HepG2 (cell line): ENCODE measurements around the gene RAD54L2.

ENCODE experiments used
- ATF3 ChIP-seq: sonication (generic); formaldehyde crosslinking; IDR thresholded peaks from 2 replicates; pipeline ENCODE4 v1.4.0; 2020; ENCODE audit warnings: missing genetic modification reagents
- MAFK ChIP-seq, 2 experiments: IDR thresholded peaks in 1 of 2; conservative IDR thresholded peaks in 1 of 2; 2 replicates each; pipeline ENCODE4 v1.6.1; 2011; ENCODE audit warnings: improper control_type of control experiment in 2 of 2, low read length in 2 of 2
- MYC ChIP-seq: sonication (generic); formaldehyde crosslinking; IDR thresholded peaks from 2 replicates; pipeline ENCODE4 v1.9.0; 2021; ENCODE audit warnings: missing genetic modification reagents, borderline replicate concordance
- PBX3 ChIP-seq: sonication (generic); formaldehyde crosslinking; IDR thresholded peaks from 2 replicates; pipeline ENCODE4 v1.8.1; 2023; ENCODE audit warnings: missing genetic modification reagents, inconsistent platforms, borderline replicate concordance
- RNF2 ChIP-seq: fragments of 450-650 bp; conservative IDR thresholded peaks from 2 replicates; pipeline ENCODE4 v1.6.1; 2016; ENCODE audit warnings: low read depth
- TFDP2 ChIP-seq: sonication (generic); formaldehyde crosslinking; IDR thresholded peaks from 2 replicates; pipeline ENCODE4 v1.4.0; 2020; ENCODE audit warnings: missing genetic modification reagents
- ZNF280D ChIP-seq: sonication (generic); formaldehyde crosslinking; IDR thresholded peaks from 2 replicates; pipeline ENCODE4 v1.5.1; 2020; ENCODE audit warnings: mild to moderate bottlenecking, missing genetic modification reagents
- ZNF547 ChIP-seq: sonication (generic); formaldehyde crosslinking; IDR thresholded peaks from 2 replicates; pipeline ENCODE4 v1.5.1; 2020; ENCODE audit warnings: mild to moderate bottlenecking, missing genetic modification reagents

- TF ChIP-seq RNF2 = no peak
- no peak for TF ChIP-seq TFDP2
- no peak for TF ChIP-seq PBX3 (CRISPR knock-in tag)
- no peak for TF ChIP-seq ZNF547
- TF ChIP-seq ATF3 (CRISPR knock-in tag) = no peak
- TF ChIP-seq MAFK (conservative IDR thresholded peaks at IDR 0.05 in 1 of 2, IDR thresholded peaks at IDR 0.05 in 1 of 2; ENCODE audit: low read length in 2 of 2) = no peak
- TF ChIP-seq ZNF280D = no peak
- 0 out of 2 replicates have a peak, but pooled peaks have one; percentile 30 for TF ChIP-seq MYC (CRISPR knock-in tag)
Observed at GRCh38 chr3:51508255-51508654, 30.3 kb upstream of the RAD54L2 start.
